OCI-LY7 (cell line): ENCODE data around the gene OSBP2. TPM values are rescaled to one million over a fixed set of nuclear protein-coding genes. Genes with fewer than 3 reads are reported as not detected.

Source experiments
- BruUV-seq: library from RNA; stranded (reverse); fragments of 400-500 nt; replicated peaks from 2 replicates; lab custom pipeline; 2021; lab: Mats Ljungman, UMichigan
- CTCF ChIA-PET: fragments of 300-600 bp; sonication (Branson Sonifier 250); formaldehyde crosslinking; loops from one replicate; lab custom pipeline; 2022; ENCODE audit warnings: antibody characterized with exemption; ENCODE audit not compliant: unreplicated experiment; lab: Charles Lee
- POLR2A ChIA-PET: fragments of 300-600 bp; sonication (Branson Sonifier 250); formaldehyde crosslinking; loops from one replicate; lab custom pipeline; 2022; ENCODE audit warnings: antibody characterized with exemption; lab: Charles Lee
- DNase-seq: peaks from one replicate; pipeline ENCODE4 v3.0.0-alpha.2; 2015; ENCODE audit warnings: low spot score
- H2AFZ ChIP-seq: fragments of 200-600 bp; sonication (generic), shearing (Covaris generic); 2 replicates; pipeline ENCODE4 v1.6.1; 2014; ENCODE audit warnings: mild to moderate bottlenecking, antibody characterized with exemption, low read length, moderate library complexity
- H3K27ac ChIP-seq: fragments of 200-600 bp; sonication (generic); 2 replicates; pipeline ENCODE4 v1.5.1; 2014; ENCODE audit warnings: mixed run types, low read depth, mild to moderate bottlenecking, moderate library complexity, low read length, inconsistent platforms; ENCODE audit not compliant: poor library complexity, severe bottlenecking
- H3K36me3 ChIP-seq: fragments of 200-600 bp; sonication (generic); 2 replicates; pipeline ENCODE4 v1.6.1; 2014; ENCODE audit warnings: mild to moderate bottlenecking, antibody characterized with exemption, low read length, moderate library complexity, mixed read lengths; ENCODE audit not compliant: insufficient read depth
- H3K4me1 ChIP-seq: fragments of 200-600 bp; sonication (generic); 2 replicates; pipeline ENCODE4 v1.5.1; 2014; ENCODE audit warnings: mild to moderate bottlenecking, low read length; ENCODE audit not compliant: insufficient read depth, poor library complexity, severe bottlenecking
- H3K4me2 ChIP-seq: fragments of 200-600 bp; sonication (generic); 2 replicates; pipeline ENCODE4 v1.6.1; 2014; ENCODE audit warnings: mild to moderate bottlenecking, low read length
- H3K4me3 ChIP-seq: fragments of 200-600 bp; sonication (generic); 2 replicates; pipeline ENCODE4 v1.5.1; 2014; ENCODE audit warnings: mild to moderate bottlenecking, low read depth, low read length; ENCODE audit not compliant: poor library complexity, severe bottlenecking
- H3K79me2 ChIP-seq: fragments of 200-600 bp; sonication (generic); 2 replicates; pipeline ENCODE4 v1.6.1; 2016; ENCODE audit warnings: low read depth, mild to moderate bottlenecking, low read length, moderate library complexity, mixed read lengths; ENCODE audit not compliant: insufficient read depth
- H3K9me2 ChIP-seq: fragments of 200-600 bp; sonication (generic); 2 replicates; pipeline ENCODE4 v1.6.1; 2016; ENCODE audit warnings: mild to moderate bottlenecking, low read length, mixed read lengths; ENCODE audit not compliant: insufficient read depth
- H3K9me3 ChIP-seq: fragments of 200-600 bp; sonication (generic); 2 replicates; pipeline ENCODE4 v1.6.1; 2014; ENCODE audit warnings: mild to moderate bottlenecking, mixed run types, low read length, mixed read lengths
- H4K20me1 ChIP-seq: fragments of 200-600 bp; sonication (generic); 2 replicates; pipeline ENCODE4 v1.6.1; 2014; ENCODE audit warnings: mild to moderate bottlenecking, antibody characterized with exemption, low read length, moderate library complexity, mixed read lengths; ENCODE audit not compliant: insufficient read depth
- CTCF ChIP-seq: fragments of 200-600 bp; sonication (generic); conservative IDR thresholded peaks from 2 replicates; pipeline ENCODE4 v1.5.1; 2014; ENCODE audit warnings: mild to moderate bottlenecking, antibody characterized with exemption, low read length, moderate library complexity, mixed read lengths
- EZH2phosphoT487 ChIP-seq: fragments of 200-600 bp; sonication (generic); IDR thresholded peaks from 2 replicates; pipeline ENCODE4 v1.6.1; 2018; ENCODE audit warnings: low read depth, borderline replicate concordance, mild to moderate bottlenecking, mixed run types, antibody characterized with exemption, low read length, moderate library complexity, mixed read lengths
- intact Hi-C: fragments of 100-400 bp; cut with micrococcal nuclease; formaldehyde crosslinking; loops from one replicate; pipeline ENCODE4 v1.10.0; 2022; ENCODE audit not compliant: unreplicated experiment
- total RNA-seq, 2 experiments: library from RNA; depleted of rRNA in 1 of 2; stranded (reverse); fragments of >200 nt in 1 of 2; shearing (Covaris generic) in 1 of 2; gene quantifications; 2 replicates each; pipeline ENCODE4 v1.2.3, GENCODE V29; 2014 to 2022

Gene OSBP2
- total RNA-seq, 2 experiments from 2014 or later: 0.19 to 0.34 TPM

DNA sequence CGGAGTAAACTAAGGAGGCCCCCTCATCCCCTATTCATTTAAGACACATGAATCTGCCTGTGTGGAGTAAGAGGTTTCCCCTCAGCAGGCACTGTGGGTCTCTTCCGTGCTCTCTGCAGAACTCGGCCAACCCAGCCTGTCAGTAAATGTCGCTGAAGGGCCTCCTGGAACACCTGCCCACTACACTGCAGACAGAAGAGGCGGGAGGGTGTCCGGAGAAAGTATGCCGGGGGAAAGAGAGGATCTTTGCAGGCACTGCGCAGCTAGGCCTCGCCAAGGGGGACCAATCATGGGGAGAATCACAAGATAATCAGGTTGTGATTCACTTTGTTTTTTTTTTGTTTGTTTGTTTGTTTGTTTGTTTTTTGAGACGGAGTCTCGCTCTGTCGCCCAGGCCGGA is 163.1 kb downstream of the OSBP2 start:
- POLR2A ChIA-PET: no interaction called here
- CTCF ChIA-PET: no interaction called here

GRCh38 chr22:30858976-30859713 is 164.5 kb downstream of the OSBP2 start:
- ChIA-PET POLR2A (no interaction called here), CTCF (no interaction called here)
- no peak for TF ChIP-seq EZH2phosphoT487
- no peak for DNase-seq
- Histone ChIP-seq H4K20me1 (no peaks in the 10 kb centered on the region), H3K9me3 (no peaks in the 10 kb centered on the region), H3K4me1 (no peaks in the 10 kb centered on the region), H3K4me2 (no peak overlapping the region), H2AFZ (no peak overlapping the region), H3K4me3 (no peak overlapping the region), H3K79me2 (no peaks in the 10 kb centered on the region), H3K9me2 (no peaks in the 10 kb centered on the region), H3K27ac (no peak overlapping the region), H3K36me3 (no peaks in the 10 kb centered on the region)
- intact Hi-C loops: no loop called here
- BruUV-seq: no TSS peak

More for the DNA sequence above, 163.1 kb downstream of the OSBP2 start:
- Histone ChIP-seq H3K79me2 (no peaks in the 10 kb centered on the region), H3K4me2 (no peak overlapping the region), H3K9me3 (no peaks in the 10 kb centered on the region), H3K36me3 (no peaks in the 10 kb centered on the region), H4K20me1 (no peaks in the 10 kb centered on the region), H3K27ac (no peak overlapping the region), H3K4me3 (no peak overlapping the region), H3K9me2 (no peaks in the 10 kb centered on the region), H3K4me1 (no peaks in the 10 kb centered on the region), H2AFZ (no peak overlapping the region)
- BruUV-seq: no TSS peak
- TF ChIP-seq EZH2phosphoT487 (no peak), CTCF (no peak)
- no peak for DNase-seq
- intact Hi-C loops: no loop called here

- intact Hi-C loops: no loop called here
Observed at GRCh38 chr22:30859714-30860095, 165.0 kb downstream of the OSBP2 start.

More at GRCh38 chr22:30859714-30860095, 165.0 kb downstream of the OSBP2 start:
- Histone ChIP-seq H3K27ac (no peak overlapping the region), H3K36me3 (no peaks in the 10 kb centered on the region), H3K4me3 (no peak overlapping the region), H4K20me1 (no peaks in the 10 kb centered on the region), H3K4me1 (no peaks in the 10 kb centered on the region), H2AFZ (no peak overlapping the region), H3K79me2 (no peaks in the 10 kb centered on the region), H3K9me2 (no peaks in the 10 kb centered on the region), H3K4me2 (no peak overlapping the region), H3K9me3 (no peaks in the 10 kb centered on the region)
- ChIA-PET CTCF (no interaction called here), POLR2A (no interaction called here)
- TF ChIP-seq EZH2phosphoT487: no peak
- TF ChIP-seq CTCF: no peak
- no TSS peak for BruUV-seq
- no peak for DNase-seq
